ENCODE measurements around the gene PDCD7.
"Not testable (repeated sequence)": the region's sequence is repeated elsewhere in the genome, so short reads cannot be mapped to it uniquely, and the experiment has no call there.

PDCD7 gene, protein sequence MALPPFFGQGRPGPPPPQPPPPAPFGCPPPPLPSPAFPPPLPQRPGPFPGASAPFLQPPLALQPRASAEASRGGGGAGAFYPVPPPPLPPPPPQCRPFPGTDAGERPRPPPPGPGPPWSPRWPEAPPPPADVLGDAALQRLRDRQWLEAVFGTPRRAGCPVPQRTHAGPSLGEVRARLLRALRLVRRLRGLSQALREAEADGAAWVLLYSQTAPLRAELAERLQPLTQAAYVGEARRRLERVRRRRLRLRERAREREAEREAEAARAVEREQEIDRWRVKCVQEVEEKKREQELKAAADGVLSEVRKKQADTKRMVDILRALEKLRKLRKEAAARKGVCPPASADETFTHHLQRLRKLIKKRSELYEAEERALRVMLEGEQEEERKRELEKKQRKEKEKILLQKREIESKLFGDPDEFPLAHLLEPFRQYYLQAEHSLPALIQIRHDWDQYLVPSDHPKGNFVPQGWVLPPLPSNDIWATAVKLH

DNA sequence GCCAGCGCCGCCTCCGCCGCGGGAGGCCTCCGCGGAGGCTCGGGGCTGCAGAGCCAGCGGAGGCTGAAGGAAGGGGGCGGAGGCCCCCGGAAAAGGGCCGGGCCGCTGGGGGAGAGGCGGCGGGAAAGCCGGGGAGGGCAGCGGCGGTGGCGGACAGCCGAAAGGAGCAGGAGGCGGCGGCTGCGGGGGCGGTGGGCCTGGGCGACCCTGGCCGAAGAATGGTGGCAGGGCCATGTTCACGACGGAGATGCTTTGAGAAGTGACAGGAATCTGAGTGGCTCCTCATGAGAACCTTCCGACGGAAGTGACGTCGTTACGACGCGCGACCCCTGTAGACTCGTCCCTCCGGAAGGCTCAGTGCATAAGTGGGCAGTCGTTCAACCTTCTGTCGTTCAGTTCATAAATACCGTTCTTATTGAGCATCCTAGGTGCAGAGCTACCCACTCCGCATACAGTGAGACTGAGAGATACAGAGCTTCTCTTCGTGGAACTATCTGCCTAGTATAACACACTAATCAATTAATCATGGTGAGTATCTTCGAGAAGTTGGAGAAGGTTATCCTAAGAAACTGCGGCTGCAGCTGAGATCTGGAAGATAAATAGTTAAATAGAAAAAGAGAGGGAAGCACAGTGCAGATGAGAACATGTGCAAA, at the start of gene PDCD7:
Gene PDCD7, minus strand, starts transcription at position 261 of the 653 bp plus-strand sequence. Its CDS starts 27 bp downstream, at position 234.
- Histone ChIP-seq H3K27ac (ENCODE audit: low read depth, low read length) (peak within 1 kb of the TSS; percentile 50), H3K27me3 (ENCODE audit: control insufficient read depth in 5 of 5, insufficient read depth in 4 of 5, low read length in 5 of 5) (no peaks in the 10 kb centered on the region), H3K4me1 (ENCODE audit: control insufficient read depth in 5 of 5, insufficient read depth in 5 of 5, low read length in 5 of 5) (peaks cover 4 to 26% (median 22%) of the 10 kb centered on the region in 5 donors), H3K9ac (ENCODE audit: low read length in 5 of 5) (peak within 1 kb of the TSS; percentile 76 to 95 (median 93)), H3K4me3 (ENCODE audit: low read depth in 1 of 5, low read length in 5 of 5) (peak within 1 kb of the TSS; percentile 69 to 91 (median 76)), H3K9me3 (ENCODE audit: control insufficient read depth in 5 of 5, low read length in 5 of 5) (no peaks in the 10 kb centered on the region), H3K36me3 (ENCODE audit: control insufficient read depth in 5 of 5, insufficient read depth in 5 of 5, low read length in 5 of 5) (peaks cover 9 to 15% (median 10%) of the 10 kb centered on the region in 5 donors)

DNA sequence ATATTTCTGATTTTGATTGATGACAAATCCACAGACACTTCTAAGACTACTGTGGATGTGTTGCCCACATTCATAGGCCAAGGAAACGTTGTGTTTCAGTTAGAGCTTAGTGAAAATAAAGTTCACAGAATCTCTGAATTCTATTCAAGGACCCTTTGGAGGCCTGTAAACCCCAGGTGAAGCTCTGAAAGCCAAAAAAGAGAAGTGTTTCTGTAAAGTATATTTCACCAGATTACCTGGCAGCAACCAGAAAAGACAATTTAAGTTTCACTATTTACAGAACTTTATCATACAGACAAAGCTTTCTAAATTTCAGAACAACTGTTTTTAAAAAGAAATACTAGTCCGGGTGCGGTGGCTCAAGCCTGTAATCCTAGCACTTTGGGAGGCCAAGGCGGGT, 48.9 kb upstream of the PDCD7 start:
- Histone ChIP-seq H3K4me3 (ENCODE audit: low read depth in 1 of 5, low read length in 5 of 5) (no peak overlapping the region), H3K27me3 (ENCODE audit: control insufficient read depth in 5 of 5, insufficient read depth in 4 of 5, low read length in 5 of 5) (no peaks in the 10 kb centered on the region), H3K36me3 (ENCODE audit: control insufficient read depth in 5 of 5, insufficient read depth in 5 of 5, low read length in 5 of 5) (peaks cover 9 to 18% (median 13%) of the 10 kb centered on the region in 5 donors), H3K4me1 (ENCODE audit: control insufficient read depth in 5 of 5, insufficient read depth in 5 of 5, low read length in 5 of 5) (peaks cover 0 to 25% (median 25%) of the 10 kb centered on the region in 5 donors), H3K27ac (ENCODE audit: low read depth, low read length) (no peak overlapping the region), H3K9me3 (ENCODE audit: control insufficient read depth in 5 of 5, low read length in 5 of 5) (no peaks in the 10 kb centered on the region), H3K9ac (ENCODE audit: low read length in 5 of 5) (peak overlapping the region in 1 of 5 donors; percentile 25)

DNA sequence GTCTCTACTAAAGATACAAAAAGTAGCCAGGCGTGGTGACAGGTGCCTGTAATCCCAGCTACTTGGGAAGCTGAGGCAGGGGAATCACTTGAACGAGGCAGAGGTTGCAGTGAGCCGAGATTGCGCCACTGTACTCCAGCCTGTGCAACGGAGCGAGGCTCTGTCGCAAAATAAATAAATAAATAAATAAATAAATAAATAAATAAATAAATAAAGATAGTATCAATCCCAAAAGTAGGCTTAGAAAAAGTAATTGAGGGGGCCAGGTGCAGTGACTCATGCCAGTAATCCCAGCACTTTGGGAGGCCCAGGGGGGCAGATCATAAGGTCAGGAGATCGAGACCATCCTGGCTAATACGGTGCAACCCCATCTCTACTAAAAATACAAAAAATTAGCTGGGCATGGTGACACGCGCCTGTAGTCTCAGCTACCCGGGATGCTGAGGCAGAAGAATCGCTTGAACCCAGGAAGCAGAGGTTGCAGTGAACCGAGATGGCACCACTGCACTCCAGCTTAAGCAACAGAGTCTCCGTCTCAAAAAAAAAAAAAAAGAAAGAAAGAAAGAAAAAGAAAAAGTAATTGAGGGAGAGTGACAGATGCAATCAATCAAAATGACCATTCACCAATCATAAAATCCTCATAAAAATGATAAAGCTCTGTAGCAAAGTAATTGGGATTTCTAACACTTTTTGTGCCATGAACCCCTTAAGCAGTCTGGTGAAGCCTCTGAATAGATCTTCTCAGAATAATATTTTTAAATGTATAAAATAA, 48.2 kb upstream of the PDCD7 start:
- H3K27ac ChIP-seq (ENCODE audit: low read depth, low read length); H3K4me3 ChIP-seq (ENCODE audit: low read depth in 1 of 5, low read length in 5 of 5); H3K27me3 ChIP-seq (ENCODE audit: control insufficient read depth in 5 of 5, insufficient read depth in 4 of 5, low read length in 5 of 5); H3K9me3 ChIP-seq (ENCODE audit: control insufficient read depth in 5 of 5, low read length in 5 of 5): not testable (repeated sequence)
- peaks cover 0 to 25% (median 25%) of the 10 kb centered on the region in 5 donors for H3K4me1 ChIP-seq (ENCODE audit: control insufficient read depth in 5 of 5, insufficient read depth in 5 of 5, low read length in 5 of 5)
- peak overlapping the region in 1 of 5 donors; percentile 11 for H3K9ac ChIP-seq (ENCODE audit: low read length in 5 of 5)
- H3K36me3 ChIP-seq (ENCODE audit: control insufficient read depth in 5 of 5, insufficient read depth in 5 of 5, low read length in 5 of 5), result peaks cover 12 to 25% (median 19%) of the 10 kb centered on the region in 5 donors

- no peak overlapping the region for H3K4me3 ChIP-seq (ENCODE audit: low read depth in 1 of 5, low read length in 5 of 5)
- H3K4me1 ChIP-seq (ENCODE audit: control insufficient read depth in 5 of 5, insufficient read depth in 5 of 5, low read length in 5 of 5), result peaks cover 0 to 20% (median 20%) of the 10 kb centered on the region in 5 donors
- H3K27ac ChIP-seq (ENCODE audit: low read depth, low read length), result no peak overlapping the region
- H3K9me3 ChIP-seq (ENCODE audit: control insufficient read depth in 5 of 5, low read length in 5 of 5), result no peaks in the 10 kb centered on the region
- H3K27me3 ChIP-seq (ENCODE audit: control insufficient read depth in 5 of 5, insufficient read depth in 4 of 5, low read length in 5 of 5), result no peaks in the 10 kb centered on the region
- H3K9ac ChIP-seq (ENCODE audit: low read length in 5 of 5), result peak overlapping the region in 2 of 5 donors; percentile 2 to 20
- H3K36me3 ChIP-seq (ENCODE audit: control insufficient read depth in 5 of 5, insufficient read depth in 5 of 5, low read length in 5 of 5), result peaks cover 22 to 38% (median 28%) of the 10 kb centered on the region in 5 donors
Measured at GRCh38 chr15:65180167-65180566, 46.6 kb upstream of the PDCD7 start.

DNA sequence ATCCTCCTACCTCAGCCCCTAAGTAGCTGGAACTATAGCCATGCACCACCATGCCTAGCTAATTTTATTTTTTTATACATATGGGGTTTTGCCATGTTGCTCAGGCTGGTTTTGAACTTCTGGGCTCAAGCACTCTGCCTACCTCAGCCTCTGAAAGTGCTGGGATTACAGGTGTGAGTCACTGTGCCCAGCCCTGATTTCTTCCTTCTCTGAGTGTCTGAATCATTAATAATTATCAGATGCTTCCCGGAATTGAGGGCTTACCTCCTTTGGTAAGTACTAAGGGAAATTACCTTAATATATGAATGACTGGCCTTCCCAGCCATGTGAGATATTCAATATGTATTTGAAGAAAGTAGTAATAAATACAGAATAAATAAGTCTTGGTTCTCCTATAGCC, 44.3 kb upstream of the PDCD7 start:
- no peak overlapping the region for H3K27ac ChIP-seq (ENCODE audit: low read depth, low read length)
- peaks cover 26 to 49% (median 33%) of the 10 kb centered on the region in 5 donors for H3K36me3 ChIP-seq (ENCODE audit: control insufficient read depth in 5 of 5, insufficient read depth in 5 of 5, low read length in 5 of 5)
- no peaks in the 10 kb centered on the region for H3K9me3 ChIP-seq (ENCODE audit: control insufficient read depth in 5 of 5, low read length in 5 of 5)
- no peak overlapping the region for H3K4me3 ChIP-seq (ENCODE audit: low read depth in 1 of 5, low read length in 5 of 5)
- H3K9ac ChIP-seq (ENCODE audit: low read length in 5 of 5), result no peak overlapping the region
- H3K4me1 ChIP-seq (ENCODE audit: control insufficient read depth in 5 of 5, insufficient read depth in 5 of 5, low read length in 5 of 5), result peaks cover 0 to 11% (median 6%) of the 10 kb centered on the region in 5 donors
- no peaks in the 10 kb centered on the region for H3K27me3 ChIP-seq (ENCODE audit: control insufficient read depth in 5 of 5, insufficient read depth in 4 of 5, low read length in 5 of 5)

DNA sequence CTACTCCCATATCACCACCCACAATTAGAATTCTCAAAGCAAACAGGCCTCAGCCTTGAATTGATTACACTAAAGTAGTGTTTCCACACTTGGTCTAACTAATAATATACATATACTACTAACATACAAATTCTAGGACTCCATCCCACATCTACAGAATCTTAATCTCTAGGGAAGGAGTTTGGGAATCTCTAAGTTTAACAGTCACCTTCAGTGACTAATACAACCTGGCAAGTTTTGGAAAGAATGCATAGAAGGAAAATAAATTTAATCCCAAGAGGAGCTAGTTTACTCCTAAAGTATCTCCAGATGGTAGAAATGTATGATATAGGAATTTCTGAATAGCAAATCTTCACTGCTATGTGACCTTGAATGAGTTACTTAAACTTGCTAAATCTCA, 42.4 kb upstream of the PDCD7 start:
- Histone ChIP-seq H3K27ac (ENCODE audit: low read depth, low read length) (no peak overlapping the region), H3K4me3 (ENCODE audit: low read depth in 1 of 5, low read length in 5 of 5) (no peak overlapping the region), H3K36me3 (ENCODE audit: control insufficient read depth in 5 of 5, insufficient read depth in 5 of 5, low read length in 5 of 5) (peaks cover 29 to 65% (median 45%) of the 10 kb centered on the region in 5 donors), H3K9ac (ENCODE audit: low read length in 5 of 5) (no peak overlapping the region), H3K9me3 (ENCODE audit: control insufficient read depth in 5 of 5, low read length in 5 of 5) (no peaks in the 10 kb centered on the region), H3K4me1 (ENCODE audit: control insufficient read depth in 5 of 5, insufficient read depth in 5 of 5, low read length in 5 of 5) (peaks cover 0 to 2% (median 0%) of the 10 kb centered on the region in 5 donors), H3K27me3 (ENCODE audit: control insufficient read depth in 5 of 5, insufficient read depth in 4 of 5, low read length in 5 of 5) (no peaks in the 10 kb centered on the region)

- H3K27ac ChIP-seq (ENCODE audit: low read depth, low read length), result no peak overlapping the region
- no peak overlapping the region for H3K4me3 ChIP-seq (ENCODE audit: low read depth in 1 of 5, low read length in 5 of 5)
- no peaks in the 10 kb centered on the region for H3K4me1 ChIP-seq (ENCODE audit: control insufficient read depth in 5 of 5, insufficient read depth in 5 of 5, low read length in 5 of 5)
- no peaks in the 10 kb centered on the region for H3K27me3 ChIP-seq (ENCODE audit: control insufficient read depth in 5 of 5, insufficient read depth in 4 of 5, low read length in 5 of 5)
- peaks cover 29 to 65% (median 45%) of the 10 kb centered on the region in 5 donors for H3K36me3 ChIP-seq (ENCODE audit: control insufficient read depth in 5 of 5, insufficient read depth in 5 of 5, low read length in 5 of 5)
- H3K9ac ChIP-seq (ENCODE audit: low read length in 5 of 5), result no peak overlapping the region
- no peaks in the 10 kb centered on the region for H3K9me3 ChIP-seq (ENCODE audit: control insufficient read depth in 5 of 5, low read length in 5 of 5)
Measured at GRCh38 chr15:65175511-65175910, 41.9 kb upstream of the PDCD7 start.

DNA sequence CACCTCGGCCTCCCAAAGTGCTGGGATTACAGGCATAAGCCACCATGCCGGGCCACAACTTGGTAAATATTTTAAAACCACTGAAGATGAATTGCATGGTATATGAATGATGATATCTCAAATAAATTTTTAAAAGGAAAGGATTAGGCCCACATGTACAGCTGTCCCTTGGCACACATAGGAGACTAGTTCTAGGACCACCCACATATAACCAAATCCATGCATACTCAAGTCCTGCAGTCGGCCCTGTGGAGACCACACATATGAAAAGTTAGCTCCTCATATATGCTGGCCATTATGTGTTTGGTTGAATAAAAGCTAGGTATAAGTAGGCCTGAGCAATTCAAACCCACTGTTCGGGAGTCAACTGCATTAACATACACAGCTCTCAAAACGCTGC, 40.9 kb upstream of the PDCD7 start:
- peaks cover 28 to 72% (median 46%) of the 10 kb centered on the region in 5 donors for H3K36me3 ChIP-seq (ENCODE audit: control insufficient read depth in 5 of 5, insufficient read depth in 5 of 5, low read length in 5 of 5)

GRCh38 chr15:65172531-65172930, 38.9 kb upstream of the PDCD7 start:
- Histone ChIP-seq H3K27ac (ENCODE audit: low read depth, low read length) (no peak overlapping the region), H3K4me1 (ENCODE audit: control insufficient read depth in 5 of 5, insufficient read depth in 5 of 5, low read length in 5 of 5) (no peaks in the 10 kb centered on the region), H3K9me3 (ENCODE audit: control insufficient read depth in 5 of 5, low read length in 5 of 5) (no peaks in the 10 kb centered on the region), H3K9ac (ENCODE audit: low read length in 5 of 5) (no peak overlapping the region), H3K4me3 (ENCODE audit: low read depth in 1 of 5, low read length in 5 of 5) (no peak overlapping the region), H3K36me3 (ENCODE audit: control insufficient read depth in 5 of 5, insufficient read depth in 5 of 5, low read length in 5 of 5) (peaks cover 18 to 64% (median 34%) of the 10 kb centered on the region in 5 donors), H3K27me3 (ENCODE audit: control insufficient read depth in 5 of 5, insufficient read depth in 4 of 5, low read length in 5 of 5) (no peaks in the 10 kb centered on the region)

More for the DNA sequence above, 40.9 kb upstream of the PDCD7 start:
- Histone ChIP-seq H3K9ac (ENCODE audit: low read length in 5 of 5) (no peak overlapping the region), H3K27ac (ENCODE audit: low read depth, low read length) (no peak overlapping the region), H3K4me1 (ENCODE audit: control insufficient read depth in 5 of 5, insufficient read depth in 5 of 5, low read length in 5 of 5) (no peaks in the 10 kb centered on the region), H3K9me3 (ENCODE audit: control insufficient read depth in 5 of 5, low read length in 5 of 5) (no peaks in the 10 kb centered on the region), H3K27me3 (ENCODE audit: control insufficient read depth in 5 of 5, insufficient read depth in 4 of 5, low read length in 5 of 5) (no peaks in the 10 kb centered on the region), H3K4me3 (ENCODE audit: low read depth in 1 of 5, low read length in 5 of 5) (no peak overlapping the region)

Measured in subcutaneous abdominal adipose tissue (tissue), 5 donors.